ENCODE results near the gene CCDC38. TPM values are rescaled to one million over a fixed set of nuclear protein-coding genes. Genes with fewer than 3 reads are reported as not detected.

Gene CCDC38
- total and polyA plus RNA-seq, 10 of the 15 experiments (the other 5 are each of a cell fraction or from before 2014, with no cell fraction given), result 0.04 to 0.05 TPM; not detected in 8

GRCh38 chr12:95963096-95963495 lies 20.7 kb upstream of the CCDC38 start:
- no peak overlapping the region for H3K4me2 ChIP-seq (ENCODE audit: control insufficient read depth, insufficient read depth)
- WGBS (ENCODE audit: insufficient coverage, insufficient replicate concordance, low lambda C conversion rate, missing lambda C conversion rate), result 19% methylated on average over 2 of the region's 2 CpGs
- ChIA-PET POLR2A (no interaction called here), SMC1A (ENCODE audit: uncharacterized antibody, unreplicated experiment) (interaction anchor here (1.5 to 1.9 kb wide), 2 partner anchors 10 to 35 kb away, joined by 5 to 6 read pairs; no protein-coding TSS in a partner anchor), CTCF (interaction anchor here (0.9 to 3.9 kb wide), 3 partner anchors 22 to 45 kb away, joined by 3 to 19 read pairs (median 11); no protein-coding TSS in a partner anchor), RAD21 (ENCODE audit: unreplicated experiment) (no interaction called here)
- no peaks in the 10 kb centered on the region for H3K9me3 ChIP-seq (replicated peaks; ENCODE audit: control insufficient read depth, insufficient read depth, low read length)
- no TSS peak for BruUV-seq (replicated peaks)
- no peaks in the 10 kb centered on the region for H3K27me3 ChIP-seq (replicated peaks in 1 of 2; ENCODE audit: control insufficient read depth in 2 of 2, insufficient read depth in 2 of 2, low read length in 1 of 2)
- FAIRE-seq (no peak), DNase-seq (ENCODE audit: low read depth, low spot score) (no peak), ATAC-seq (peak; percentile 84)
- no peak overlapping the region for H2AFZ ChIP-seq (ENCODE audit: control insufficient read depth, low read depth, low read length)
- no peak overlapping the region for H3K9ac ChIP-seq (ENCODE audit: control insufficient read depth, insufficient read depth, low read length)
- in situ Hi-C loops (cut with MboI), result no loop called here
- H3K36me3 ChIP-seq (ENCODE audit: control insufficient read depth in 2 of 2, insufficient read depth in 2 of 2, low read length in 1 of 2), result no peaks in the 10 kb centered on the region
- H4K20me1 ChIP-seq (ENCODE audit: control insufficient read depth, insufficient read depth), result no peaks in the 10 kb centered on the region
- H3K4me3 ChIP-seq, result no peak overlapping the region
- intact Hi-C loops (cut with micrococcal nuclease; ENCODE audit: unreplicated experiment), result no loop called here
- H3K27ac ChIP-seq (ENCODE audit: control insufficient read depth, insufficient read depth), result no peak overlapping the region
- TF ChIP-seq SUPT20H (IDR thresholded peaks at IDR 0.05; ENCODE audit: borderline replicate concordance, control insufficient read depth, low read depth, low read length) (no peak), TCF12 (IDR thresholded peaks at IDR 0.05; ENCODE audit: low read depth, low read length) (no peak), POLR2AphosphoS2 (IDR thresholded peaks at IDR 0.05; ENCODE audit: low read depth, low read length) (no peak), MEF2B (IDR thresholded peaks at IDR 0.05; ENCODE audit: partially characterized antibody, poor library complexity, severe bottlenecking) (peak; percentile 58), E2F4 (IDR thresholded peaks at IDR 0.05; ENCODE audit: low read depth, low read length) (no peak), ZNF592 (IDR thresholded peaks at IDR 0.05) (no peak), KLF5 (IDR thresholded peaks at IDR 0.05; ENCODE audit: partially characterized antibody) (no peak), SMC3 (IDR thresholded peaks at IDR 0.05; ENCODE audit: borderline replicate concordance, low read length) (0 out of 2 replicates have a peak, but pooled peaks have one; percentile 17), YBX1 (IDR thresholded peaks at IDR 0.05) (no peak), BRCA1 (IDR thresholded peaks at IDR 0.05; ENCODE audit: low read depth, low read length) (no peak), RB1 (IDR thresholded peaks at IDR 0.05; ENCODE audit: borderline replicate concordance) (no peak), CTCF (IDR thresholded peaks at IDR 0.05 in 2 of 3, conservative IDR thresholded peaks at IDR 0.05 in 1 of 3; ENCODE audit: control insufficient read depth in 2 of 3, extremely low read depth in 1 of 3, insufficient read depth in 1 of 3, low read depth in 3 of 3, low read length in 3 of 3) (peak; percentile 27 to 46 (median 37); a peak in 2 of 6 replicates), RAD21 (IDR thresholded peaks at IDR 0.05; ENCODE audit: insufficient read depth, low read depth, low read length) (peak; percentile 28; the same call in 1 of the 2 replicates)
- no peaks in the 10 kb centered on the region for H3K4me1 ChIP-seq (ENCODE audit: control insufficient read depth, insufficient read depth, low read length)
- H3K79me2 ChIP-seq (ENCODE audit: control insufficient read depth, insufficient read depth, low read length), result no peaks in the 10 kb centered on the region

Measured in GM12878 (cell line).